ENCODE results near the gene YRDC.

DNA sequence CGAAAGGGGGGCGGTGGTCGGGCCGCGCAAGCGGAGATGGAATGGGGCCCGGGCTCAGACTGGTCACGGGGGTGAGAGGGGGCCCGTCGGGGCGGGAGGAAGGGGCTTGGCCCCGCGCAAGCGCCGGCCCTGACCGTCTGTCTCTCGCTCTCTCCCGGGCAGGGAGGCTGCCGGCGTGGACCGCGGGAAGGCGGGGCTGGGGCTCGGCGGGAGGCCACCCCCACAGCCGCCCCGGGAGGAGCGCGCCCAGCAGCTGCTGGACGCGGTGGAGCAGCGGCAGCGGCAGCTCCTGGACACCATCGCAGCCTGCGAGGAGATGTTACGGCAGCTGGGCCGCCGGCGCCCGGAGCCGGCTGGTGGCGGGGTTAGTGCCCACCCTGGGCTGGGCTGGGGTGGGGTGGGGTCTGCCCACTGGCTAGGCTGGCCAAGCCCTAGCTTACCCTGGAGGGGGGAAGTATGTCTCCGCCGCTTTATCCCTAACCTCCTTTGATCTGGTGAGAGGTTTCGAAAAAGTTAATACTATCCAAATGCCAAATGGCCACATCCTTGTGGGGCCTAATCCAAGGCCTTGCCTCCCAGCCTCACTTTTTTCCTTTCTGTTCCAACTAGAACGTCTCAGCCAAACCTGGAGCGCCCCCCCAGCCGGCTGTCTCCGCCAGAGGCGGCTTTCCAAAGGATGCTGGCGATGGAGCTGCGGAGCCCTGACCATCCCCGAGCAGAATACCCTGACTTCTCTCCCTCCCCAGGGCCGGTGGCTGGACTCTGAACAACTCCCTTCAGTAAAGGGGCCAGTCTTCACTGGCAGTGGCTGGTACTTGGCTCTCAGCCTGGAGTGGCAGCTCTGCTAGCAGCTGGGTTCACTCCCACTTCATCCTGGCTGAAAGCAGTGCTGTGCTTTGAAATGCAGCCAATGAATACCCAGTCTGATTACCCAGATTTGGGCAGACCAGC is 636 bp upstream of the YRDC start:
- TF ChIP-seq, protein P1, sequence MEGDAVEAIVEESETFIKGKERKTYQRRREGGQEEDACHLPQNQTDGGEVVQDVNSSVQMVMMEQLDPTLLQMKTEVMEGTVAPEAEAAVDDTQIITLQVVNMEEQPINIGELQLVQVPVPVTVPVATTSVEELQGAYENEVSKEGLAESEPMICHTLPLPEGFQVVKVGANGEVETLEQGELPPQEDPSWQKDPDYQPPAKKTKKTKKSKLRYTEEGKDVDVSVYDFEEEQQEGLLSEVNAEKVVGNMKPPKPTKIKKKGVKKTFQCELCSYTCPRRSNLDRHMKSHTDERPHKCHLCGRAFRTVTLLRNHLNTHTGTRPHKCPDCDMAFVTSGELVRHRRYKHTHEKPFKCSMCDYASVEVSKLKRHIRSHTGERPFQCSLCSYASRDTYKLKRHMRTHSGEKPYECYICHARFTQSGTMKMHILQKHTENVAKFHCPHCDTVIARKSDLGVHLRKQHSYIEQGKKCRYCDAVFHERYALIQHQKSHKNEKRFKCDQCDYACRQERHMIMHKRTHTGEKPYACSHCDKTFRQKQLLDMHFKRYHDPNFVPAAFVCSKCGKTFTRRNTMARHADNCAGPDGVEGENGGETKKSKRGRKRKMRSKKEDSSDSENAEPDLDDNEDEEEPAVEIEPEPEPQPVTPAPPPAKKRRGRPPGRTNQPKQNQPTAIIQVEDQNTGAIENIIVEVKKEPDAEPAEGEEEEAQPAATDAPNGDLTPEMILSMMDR (IDR thresholded peaks at IDR 0.05; ENCODE audit: low read depth, low read length) = no peak
- no peak for TF ChIP-seq EZH2phosphoT487 (IDR thresholded peaks at IDR 0.05; ENCODE audit: low read depth)

All from OCI-LY3 (cell line).